Body of pancreas (tissue), 4 donors: ENCODE measurements around the gene DDX5. TPM values are rescaled to one million over a fixed set of nuclear protein-coding genes. Genes with fewer than 3 reads are reported as not detected.

Experiments
- ATAC-seq: fragments of 150-250 bp; one replicate; pipeline ENCODE4 v1.9.1; 2016
- DNase-seq, 4 donors: peaks; one replicate each; pipeline ENCODE4 v3.0.0-alpha.2; 2019
- H3K27ac ChIP-seq, 4 donors: fragments of 200-600 bp; sonication (generic); 1 replicate in 3 of 4; 2 replicates in 1 of 4; pipeline versions ENCODE4 v1.5.1 to v1.6.1; 2016 to 2019; ENCODE audit warnings: mild to moderate bottlenecking in 1 of 4, mixed read lengths in 1 of 4, moderate library complexity in 1 of 4
- H3K27me3 ChIP-seq, 2 donors: fragments of 200-600 bp; sonication (generic); one replicate each; pipeline ENCODE4 v1.6.0; 2016; ENCODE audit warnings: mild to moderate bottlenecking in 1 of 2
- H3K36me3 ChIP-seq, 2 donors: fragments of 200-600 bp; sonication (generic); replicated peaks in 1 of 2; 2 replicates each; pipeline ENCODE4 v1.5.1; 2016; ENCODE audit warnings: low read depth in 2 of 2; ENCODE audit not compliant: insufficient read depth in 1 of 2
- H3K4me1 ChIP-seq: fragments of 200-600 bp; sonication (generic); one replicate; pipeline ENCODE4 v1.6.0; 2016
- H3K4me3 ChIP-seq, 2 donors: fragments of 200-600 bp; sonication (generic); 1 replicate in 1 of 2; 2 replicates in 1 of 2; pipeline ENCODE4 v1.5.1; 2016 to 2019
- H3K9me3 ChIP-seq, 3 donors: fragments of 200-600 bp; sonication (generic); 1 replicate in 2 of 3; 2 replicates in 1 of 3; pipeline ENCODE4 v1.5.1; 2016
- CTCF ChIP-seq, 7 experiments: fragments of 450-650 bp in 4 of 7; fragments of 200-600 bp in 3 of 7; sonication (generic) in 3 of 7; IDR thresholded peaks; one replicate each; pipeline ENCODE4 v1.5.1; 2016 to 2019; ENCODE audit warnings: antibody characterized with exemption in 7 of 7
- POLR2A ChIP-seq, 3 donors: fragments of 450-650 bp; IDR thresholded peaks; one replicate each; pipeline ENCODE4 v1.6.1; 2016; ENCODE audit warnings: antibody characterized with exemption in 3 of 3, mild to moderate bottlenecking in 2 of 3
- WGBS, 2 donors: methylation state at CpG; one replicate each; pipeline ENCODE4 v1.1.5; 2017; 5-methylcytosine and 5-hydroxymethylcytosine counted together
- intact Hi-C: fragments of 100-400 bp; cut with DNase I; formaldehyde crosslinking; loops from one replicate; pipeline ENCODE4 v1.15.1; 2023
- total RNA-seq, 2 donors: library from RNA; depleted of rRNA; stranded (reverse); fragments of >200 nt; gene quantifications; one replicate each; pipeline ENCODE4 v1.1.0, GENCODE V29; 2016

Gene DDX5
- total RNA-seq, 2 donors from 2014 or later: 487 to 513 TPM

DNA sequence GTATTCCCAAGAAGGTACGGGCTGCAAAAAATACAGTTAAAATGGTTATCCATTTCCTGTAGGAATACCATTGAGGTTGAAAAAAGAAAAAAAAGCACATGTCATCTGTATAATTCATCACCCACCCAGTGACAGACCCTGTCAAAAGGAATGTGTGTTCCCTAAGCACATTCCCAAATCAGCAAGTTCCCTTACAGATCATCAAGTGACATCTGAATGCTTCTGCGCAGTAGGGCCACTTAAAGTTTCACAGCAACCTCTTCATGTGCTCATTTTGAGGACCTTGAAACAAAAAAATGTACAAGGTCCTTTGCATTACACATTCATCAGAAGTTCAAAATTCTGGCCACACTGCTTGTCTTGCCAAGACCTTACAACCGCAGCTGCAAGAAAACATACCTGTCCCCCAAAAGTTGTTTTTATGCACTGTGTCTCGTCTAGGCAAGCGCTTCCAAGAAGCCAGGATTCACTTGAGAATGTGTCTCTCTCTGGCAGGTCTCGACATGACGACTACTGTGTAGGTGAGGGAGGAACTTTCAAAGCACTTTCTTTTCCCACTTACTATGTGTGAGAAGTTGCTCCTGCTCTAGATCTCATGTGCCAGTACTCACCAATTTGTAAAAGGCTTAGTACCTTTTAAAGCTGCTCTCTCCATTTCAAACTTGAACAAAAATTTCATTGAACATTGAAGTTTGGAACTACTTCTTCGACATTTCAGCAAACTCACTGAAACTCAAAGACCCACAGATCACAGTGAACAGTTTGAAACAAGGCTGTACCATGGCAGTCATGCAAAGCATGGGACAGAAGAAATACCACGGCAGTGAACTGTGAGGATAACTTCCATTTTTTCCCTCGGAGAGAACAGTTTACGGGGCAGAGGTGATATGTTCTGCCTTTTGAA is 5.0 kb downstream of the DDX5 start:
- Histone ChIP-seq H3K4me3 (no peak overlapping the region), H3K27ac (no peak overlapping the region), H3K27me3 (no peaks in the 10 kb centered on the region), H3K36me3 (peaks cover 23 to 41% of the 10 kb centered on the region in 2 donors), H3K4me1 (peaks cover 64% of the 10 kb centered on the region), H3K9me3 (no peaks in the 10 kb centered on the region)
- TF ChIP-seq CTCF (IDR thresholded peaks at IDR 0.05): no peak
- TF ChIP-seq POLR2A (IDR thresholded peaks at IDR 0.05): no peak
- ATAC-seq (no peak), DNase-seq (no peak)
- intact Hi-C loops: no loop called here
- WGBS, 2 donors: 78 to 81% methylated on average over 11 of the region's 11 CpGs

- WGBS, 2 donors: 82% methylated on average over 8 of the region's 8 CpGs
- Histone ChIP-seq H3K9me3 (no peaks in the 10 kb centered on the region), H3K27me3 (no peaks in the 10 kb centered on the region), H3K4me3 (no peak overlapping the region), H3K4me1 (peaks cover 70% of the 10 kb centered on the region), H3K27ac (no peak overlapping the region), H3K36me3 (peaks cover 23 to 41% of the 10 kb centered on the region in 2 donors)
- DNase-seq (no peak), ATAC-seq (no peak)
- TF ChIP-seq CTCF (IDR thresholded peaks at IDR 0.05): no peak
- TF ChIP-seq POLR2A (IDR thresholded peaks at IDR 0.05): no peak
- intact Hi-C loops: no loop called here
These were observed 5.6 kb downstream of the DDX5 start for GRCh38 chr17:64500487-64500859.

DNA sequence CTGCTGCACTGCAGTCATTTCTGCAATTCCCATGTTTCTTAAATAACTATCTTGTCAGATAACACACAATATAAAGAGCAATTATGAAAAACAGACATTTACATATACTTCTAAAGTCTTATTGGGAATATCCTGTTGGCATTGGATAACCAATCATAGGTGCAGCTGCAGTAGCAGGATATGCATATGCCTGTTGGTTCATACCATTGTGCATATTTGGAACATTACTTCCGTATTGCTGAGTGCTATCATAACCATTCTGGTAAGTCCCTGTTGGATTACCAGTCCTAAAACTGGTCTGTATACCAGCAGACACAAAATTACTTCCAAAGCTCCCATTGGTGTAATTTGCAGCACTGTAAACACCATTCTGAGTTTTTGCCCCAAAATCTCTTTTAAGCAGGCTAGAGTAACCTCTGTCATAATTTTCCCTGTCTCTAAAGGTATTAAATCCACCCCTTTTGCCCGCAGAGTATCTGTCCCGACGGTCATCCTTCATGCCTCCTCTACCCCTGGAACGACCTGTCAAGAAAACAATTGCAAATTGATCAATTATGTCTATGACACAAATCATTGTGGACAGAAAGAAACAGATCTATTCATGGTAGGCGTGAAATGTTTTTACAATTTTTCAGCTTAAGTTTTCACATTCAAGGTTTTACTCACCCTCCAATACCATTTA is 6.1 kb downstream of the DDX5 start:
- TF ChIP-seq POLR2A (IDR thresholded peaks at IDR 0.05) (no peak), CTCF (IDR thresholded peaks at IDR 0.05) (no peak)
- Histone ChIP-seq H3K4me3 (no peak overlapping the region), H3K27ac (no peak overlapping the region), H3K9me3 (no peaks in the 10 kb centered on the region), H3K27me3 (no peaks in the 10 kb centered on the region), H3K36me3 (peaks cover 23 to 41% of the 10 kb centered on the region in 2 donors), H3K4me1 (peaks cover 75% of the 10 kb centered on the region)
- WGBS, 2 donors: 81 to 86% methylated on average over 6 of the region's 6 CpGs
- no peak for ATAC-seq
- no peak for DNase-seq
- intact Hi-C loops: no loop called here

DNA sequence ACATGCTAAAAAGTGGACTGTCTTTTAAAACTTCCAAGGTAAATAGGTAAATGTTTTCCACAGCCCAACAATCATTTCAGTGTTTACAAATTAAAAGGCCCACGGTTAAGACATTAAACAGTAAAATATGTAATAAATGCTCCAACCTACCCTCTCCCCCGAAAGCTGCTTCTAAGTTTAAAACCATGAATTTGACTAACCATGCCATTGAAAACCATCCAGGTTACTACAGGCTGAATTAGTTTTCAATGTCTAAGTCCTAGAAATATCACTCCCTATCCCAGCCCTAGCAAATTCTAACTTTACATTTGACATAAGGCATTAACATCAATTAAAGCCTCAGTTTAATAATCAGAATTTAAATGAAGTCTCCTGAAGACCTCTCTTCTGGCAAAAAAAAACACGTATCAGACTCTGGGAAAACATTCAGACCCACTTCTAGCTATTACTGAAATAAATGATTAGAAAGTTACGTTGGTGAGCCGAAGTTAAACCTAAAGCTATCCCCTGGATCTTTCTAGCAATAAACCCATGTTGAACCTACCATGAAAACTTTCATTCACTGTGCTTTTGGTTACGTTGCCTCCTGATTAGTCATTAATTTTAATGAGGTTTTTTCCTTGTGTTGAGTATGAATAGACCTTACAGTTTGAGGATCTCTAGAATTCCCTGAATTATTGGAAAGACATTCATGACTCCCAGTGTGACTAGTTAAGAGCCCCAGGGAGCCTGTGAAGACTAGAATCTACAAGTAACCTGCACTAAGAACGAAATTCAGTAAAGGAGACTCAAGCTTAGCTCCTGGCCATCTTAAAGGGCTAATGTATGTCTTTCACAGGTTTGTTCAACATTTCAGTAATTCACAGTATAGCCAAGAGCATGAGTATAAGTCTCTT is 7.5 kb downstream of the DDX5 start:
- Histone ChIP-seq H3K36me3 (peaks cover 22 to 38% of the 10 kb centered on the region in 2 donors), H3K4me3 (no peak overlapping the region), H3K27me3 (no peaks in the 10 kb centered on the region), H3K27ac (peak overlapping the region in 1 of 4 donors; percentile 88), H3K9me3 (no peaks in the 10 kb centered on the region), H3K4me1 (peaks cover 76% of the 10 kb centered on the region)
- ATAC-seq (no peak), DNase-seq (no peak)
- no peak for TF ChIP-seq CTCF (IDR thresholded peaks at IDR 0.05)
- TF ChIP-seq POLR2A (IDR thresholded peaks at IDR 0.05): no peak
- intact Hi-C loops: no loop called here
- 57 to 62% methylated on average over 7 of the region's 7 CpGs for WGBS, 2 donors
